Adrenal gland (tissue), 12 donors: ENCODE measurements around the gene MYO5A. TPM values are rescaled to one million over a fixed set of nuclear protein-coding genes. Genes with fewer than 3 reads are reported as not detected.

ENCODE experiments used
- DNase-seq, 7 donors: peaks; one replicate each; pipeline ENCODE4 v3.0.0-alpha.2; 2019 to 2020
- H3K27ac ChIP-seq, 5 donors: fragments of 200-600 bp; sonication (generic) in 4 of 5; 1 replicate in 3 of 5; 2 replicates in 2 of 5; pipeline versions ENCODE4 v1.5.1 to v1.8.0; 2016 to 2020; ENCODE audit warnings: mild to moderate bottlenecking in 1 of 5
- H3K27me3 ChIP-seq: fragments of 200-600 bp; 2 replicates; pipeline ENCODE4 v1.8.0; 2021
- H3K36me3 ChIP-seq, 2 donors: fragments of 200-600 bp; replicated peaks in 1 of 2; 1 replicate in 1 of 2; 2 replicates in 1 of 2; pipeline versions ENCODE4 v1.5.1 to v1.8.0; 2018 to 2022
- H3K4me1 ChIP-seq, 2 donors: fragments of 200-600 bp; replicated peaks in 1 of 2; 1 replicate in 1 of 2; 2 replicates in 1 of 2; pipeline versions ENCODE4 v1.5.1 to v1.8.0; 2018 to 2021
- H3K4me3 ChIP-seq, 4 donors: fragments of 200-600 bp; sonication (generic) in 3 of 4; one replicate each; pipeline ENCODE4 v1.5.1; 2016 to 2018
- H3K9me3 ChIP-seq, 3 donors: fragments of 200-600 bp; sonication (generic) in 1 of 3; replicated peaks in 1 of 3; 1 replicate in 2 of 3; 2 replicates in 1 of 3; pipeline versions ENCODE4 v1.5.1 to v1.8.0; 2016 to 2021
- POLR2A ChIP-seq, 2 donors: fragments of 450-650 bp; IDR thresholded peaks; one replicate each; pipeline ENCODE4 v1.6.1; 2017; ENCODE audit warnings: antibody characterized with exemption in 2 of 2, mild to moderate bottlenecking in 2 of 2, moderate library complexity in 1 of 2
- WGBS, 4 donors: extraction: QIAGEN DNeasy Blood & Tissue Kit in 2 of 4; methylation state at CpG; one replicate each; pipeline versions ENCODE4 v1.1.5 to v1.1.7; 2013 to 2017; 5-methylcytosine and 5-hydroxymethylcytosine counted together
- intact Hi-C, 2 donors: fragments of 100-400 bp; cut with DNase I; formaldehyde crosslinking; loops; one replicate each; pipeline versions ENCODE4 v1.14.1 to v1.15.0; 2022 to 2023
- polyA plus RNA-seq, 3 donors: library from polyadenylated mRNA; stranded (reverse); fragments of 200-250 nt in 2 of 3; fragments of 350-450 nt in 1 of 3; fragmentation: Illumina TruSeq in 1 of 3; extraction: RNeasy Lipid Tissue Mini Kit (QIAGEN cat#74804) in 1 of 3; gene quantifications; one replicate each; pipeline ENCODE4 v1.2.3, GENCODE V29; 2013 to 2014
- total RNA-seq, 9 donors: library from RNA; depleted of rRNA in 4 of 9; stranded (reverse); fragments of >200 nt in 4 of 9; fragments of 120-200 nt in 1 of 9; fragmentation: NEBNext Ultra II Directional in 1 of 9; extraction: Animal tissue kit (Norgen Biotek cat#: 25700) in 1 of 9; gene quantifications; one replicate each; pipeline versions ENCODE4 v1.1.0 to v1.2.4, GENCODE V29; 2013 to 2023
- TF ChIP-seq, protein P1 (sequence below), 6 experiments: fragments of 450-650 bp in 4 of 6; fragments of 200-600 bp in 2 of 6; sonication (generic) in 1 of 6; IDR thresholded peaks; 1 replicate in 5 of 6; 2 replicates in 1 of 6; pipeline versions ENCODE4 v1.5.1 to v1.8.0; 2016 to 2021; ENCODE audit warnings: antibody characterized with exemption in 6 of 6, mild to moderate bottlenecking in 2 of 6, moderate library complexity in 1 of 6
- donor health status: healthy with polysubstance abuse.
- donor health status: Bipolar disorder and iron deficiency.
- donor health status: DM: yes; HTN: yes; CAD: no.
- donor health status: DM: no; HTN: no; CAD: no.
- donor health status: DM: no; HTN: no; CAD: no.
- donor health status: DM: yes; HTN: yes; CAD: no.

Gene MYO5A
- total and polyA plus RNA-seq, 12 donors: 6.3 to 57.5 (median 39.6) TPM

DNA sequence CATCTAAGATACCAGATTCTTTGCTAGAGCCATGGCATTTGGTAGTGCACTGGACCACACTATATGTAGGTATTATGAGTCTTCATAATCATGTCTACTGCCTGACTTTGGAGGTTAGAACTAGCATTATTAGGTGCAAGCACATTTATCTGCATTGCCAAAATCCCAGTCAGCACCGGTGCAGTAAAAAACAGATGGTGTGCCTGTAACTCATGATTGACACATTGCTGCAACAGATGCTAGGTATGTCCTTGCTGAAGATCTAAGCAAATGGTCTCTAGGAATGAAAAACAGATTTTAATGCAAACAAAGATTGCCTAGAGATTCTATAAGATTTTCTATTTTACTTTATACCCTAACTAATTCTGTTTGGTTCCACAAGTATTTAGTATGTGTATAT lies 47.7 kb downstream of the MYO5A start:
- H3K4me1 ChIP-seq: peaks cover 0 to 27% of the 10 kb centered on the region in 2 donors
- DNase-seq: no peak
- WGBS, 4 donors: 55 to 74% (median 67%) methylated on average over 1 of the region's 1 CpG
- no peak overlapping the region for H3K4me3 ChIP-seq
- TF ChIP-seq POLR2A (IDR thresholded peaks at IDR 0.05): no peak
- TF ChIP-seq, protein P1, sequence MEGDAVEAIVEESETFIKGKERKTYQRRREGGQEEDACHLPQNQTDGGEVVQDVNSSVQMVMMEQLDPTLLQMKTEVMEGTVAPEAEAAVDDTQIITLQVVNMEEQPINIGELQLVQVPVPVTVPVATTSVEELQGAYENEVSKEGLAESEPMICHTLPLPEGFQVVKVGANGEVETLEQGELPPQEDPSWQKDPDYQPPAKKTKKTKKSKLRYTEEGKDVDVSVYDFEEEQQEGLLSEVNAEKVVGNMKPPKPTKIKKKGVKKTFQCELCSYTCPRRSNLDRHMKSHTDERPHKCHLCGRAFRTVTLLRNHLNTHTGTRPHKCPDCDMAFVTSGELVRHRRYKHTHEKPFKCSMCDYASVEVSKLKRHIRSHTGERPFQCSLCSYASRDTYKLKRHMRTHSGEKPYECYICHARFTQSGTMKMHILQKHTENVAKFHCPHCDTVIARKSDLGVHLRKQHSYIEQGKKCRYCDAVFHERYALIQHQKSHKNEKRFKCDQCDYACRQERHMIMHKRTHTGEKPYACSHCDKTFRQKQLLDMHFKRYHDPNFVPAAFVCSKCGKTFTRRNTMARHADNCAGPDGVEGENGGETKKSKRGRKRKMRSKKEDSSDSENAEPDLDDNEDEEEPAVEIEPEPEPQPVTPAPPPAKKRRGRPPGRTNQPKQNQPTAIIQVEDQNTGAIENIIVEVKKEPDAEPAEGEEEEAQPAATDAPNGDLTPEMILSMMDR (IDR thresholded peaks at IDR 0.05): no peak
- H3K9me3 ChIP-seq: no peaks in the 10 kb centered on the region
- H3K36me3 ChIP-seq: no peaks in the 10 kb centered on the region
- no peaks in the 10 kb centered on the region for H3K27me3 ChIP-seq
- H3K27ac ChIP-seq: peak overlapping the region in 3 of 5 donors; percentile 23 to 45 (median 27)
- intact Hi-C loops: no loop called here

DNA sequence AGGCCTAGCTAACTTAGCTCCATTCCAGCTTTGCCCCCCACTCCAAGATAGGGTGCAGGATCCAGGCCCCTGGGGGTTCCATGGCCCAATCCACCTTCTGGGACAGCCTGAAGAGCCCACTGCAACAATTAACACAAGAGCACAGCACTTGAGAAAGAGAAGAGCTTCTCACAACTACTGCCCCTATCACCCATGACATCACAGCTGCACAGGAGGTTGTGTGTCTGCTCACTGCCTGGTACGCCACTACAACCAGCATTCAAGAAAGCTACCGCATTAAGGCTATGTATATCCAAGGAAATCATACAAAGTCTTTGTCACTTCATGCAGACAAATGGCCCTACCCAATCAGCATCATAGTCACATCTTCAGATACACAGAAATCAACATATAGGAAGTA lies 62.0 kb downstream of the MYO5A start:
- peaks cover 0 to 7% (median 7%) of the 10 kb centered on the region in 3 donors for H3K9me3 ChIP-seq
- H3K4me3 ChIP-seq: no peak overlapping the region
- TF ChIP-seq, protein P1 (IDR thresholded peaks at IDR 0.05): no peak
- no peak for TF ChIP-seq POLR2A (IDR thresholded peaks at IDR 0.05)
- 95 to 100% (median 100%) methylated on average over 2 of the region's 2 CpGs for WGBS, 4 donors
- no peaks in the 10 kb centered on the region for H3K36me3 ChIP-seq
- no peaks in the 10 kb centered on the region for H3K27me3 ChIP-seq
- DNase-seq: no peak
- intact Hi-C loops: no loop called here
- no peak overlapping the region for H3K27ac ChIP-seq
- H3K4me1 ChIP-seq: peaks cover 0 to 21% of the 10 kb centered on the region in 2 donors

DNA sequence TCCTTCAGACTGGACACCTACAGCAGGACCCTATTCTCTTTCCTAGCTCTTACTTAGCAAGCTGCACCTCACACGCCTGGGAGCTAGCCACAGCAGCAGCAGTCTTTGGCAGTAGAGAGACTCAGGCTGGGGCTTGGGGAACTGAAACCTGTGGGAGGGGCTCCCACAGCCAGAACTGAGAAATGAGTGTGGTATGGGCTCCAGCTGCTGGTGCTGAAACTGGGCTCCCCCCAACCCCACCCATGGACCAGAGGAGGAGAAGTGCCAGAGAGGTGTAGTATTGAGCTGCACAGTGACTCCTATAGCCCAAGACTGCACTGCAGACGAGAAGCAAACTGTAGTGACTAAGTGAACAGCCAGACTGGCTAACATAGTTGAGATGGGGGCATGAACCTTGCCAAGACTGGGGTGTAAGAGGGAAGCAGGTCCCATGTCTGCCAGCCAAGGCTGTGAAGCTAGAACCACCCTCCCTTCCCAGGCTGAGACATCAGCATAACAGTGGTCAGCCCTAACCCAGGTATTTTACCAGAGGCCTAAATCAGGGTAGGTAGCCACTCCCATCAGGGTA lies 62.5 kb downstream of the MYO5A start:
- Histone ChIP-seq H3K27ac (no peak overlapping the region), H3K27me3 (no peaks in the 10 kb centered on the region), H3K36me3 (no peaks in the 10 kb centered on the region), H3K4me3 (no peak overlapping the region), H3K9me3 (peaks cover 0 to 7% (median 7%) of the 10 kb centered on the region in 3 donors), H3K4me1 (peaks cover 0 to 22% of the 10 kb centered on the region in 2 donors)
- TF ChIP-seq, protein P1 (IDR thresholded peaks at IDR 0.05): no peak
- no peak for TF ChIP-seq POLR2A (IDR thresholded peaks at IDR 0.05)
- intact Hi-C loops: no loop called here
- WGBS, 4 donors: 57 to 84% (median 69%) methylated on average over 1 to 2 of the region's 2 CpGs
- peak in 5 of 7 donors; percentile 26 to 46 (median 39) for DNase-seq

DNA sequence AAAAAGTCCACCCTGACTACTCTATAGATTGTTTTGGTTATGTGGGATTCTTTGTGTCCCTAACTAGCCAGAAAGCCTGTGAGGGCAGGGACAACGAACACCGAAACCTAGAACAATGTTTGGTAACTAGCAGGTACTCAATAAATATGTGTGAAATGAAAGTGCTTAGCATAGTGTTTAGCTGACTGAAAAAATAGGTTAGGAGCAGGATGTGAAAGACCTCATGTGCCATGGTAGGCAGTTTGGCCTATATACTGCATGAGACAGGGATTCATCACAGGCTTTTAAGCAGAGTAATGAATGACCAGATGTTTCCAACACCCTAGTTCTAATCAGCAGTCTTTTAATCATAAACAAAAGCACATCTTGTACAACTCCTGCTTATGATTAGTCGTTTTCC lies 64.2 kb downstream of the MYO5A start:
- DNase-seq: no peak
- Histone ChIP-seq H3K27me3 (no peaks in the 10 kb centered on the region), H3K27ac (peak overlapping the region in 1 of 5 donors; percentile 29), H3K36me3 (no peaks in the 10 kb centered on the region), H3K9me3 (peaks cover 0 to 7% (median 7%) of the 10 kb centered on the region in 3 donors), H3K4me1 (peaks cover 0 to 24% of the 10 kb centered on the region in 2 donors), H3K4me3 (no peak overlapping the region)
- intact Hi-C loops: no loop called here
- WGBS, 4 donors: 84 to 92% (median 85%) methylated on average over 3 of the region's 3 CpGs
- no peak for TF ChIP-seq POLR2A (IDR thresholded peaks at IDR 0.05)
- TF ChIP-seq, protein P1 (IDR thresholded peaks at IDR 0.05): no peak
